Spleen (tissue), 7 donors: Measurements from ENCODE around the gene FBXW5.
A peak's percentile ranks its signal among the peaks of the same experiment; 100 is the strongest.

Experiments used
- CTCF ChIP-seq, 11 experiments: fragments of 200-600 bp in 7 of 11; fragments of 450-650 bp in 4 of 11; sonication (generic) in 4 of 11; IDR thresholded peaks in 8 of 11; conservative IDR thresholded peaks in 3 of 11; 1 replicate in 7 of 11; 2 replicates in 4 of 11; pipeline versions ENCODE4 v1.4.0 to v1.8.0; 2016 to 2021; ENCODE audit warnings: antibody characterized with exemption in 11 of 11, inconsistent platforms in 4 of 11, mild to moderate bottlenecking in 1 of 11
- POLR2A ChIP-seq, 3 donors: fragments of 450-650 bp; IDR thresholded peaks; one replicate each; pipeline ENCODE4 v1.5.1; 2017; ENCODE audit warnings: antibody characterized with exemption in 3 of 3, mild to moderate bottlenecking in 1 of 3
- POLR2AphosphoS5 ChIP-seq, 3 donors: sonication (generic); formaldehyde crosslinking; IDR thresholded peaks; one replicate each; pipeline ENCODE4 v1.5.1; 2017; ENCODE audit warnings: antibody characterized with exemption in 3 of 3
- donor health status: DM: no; HTN: no; CAD: no; lungs with moderate emphysema.
- donor health status: DM: no; HTN: no; CAD: no.
- donor health status: DM: no; HTN: no; CAD: no.

- TF ChIP-seq POLR2AphosphoS5 (IDR thresholded peaks at IDR 0.05) (peak in 1 of 3 donors; percentile 8), CTCF (IDR thresholded peaks at IDR 0.05 in 8 of 11, conservative IDR thresholded peaks at IDR 0.05 in 3 of 11) (peak in 1 of 11 experiments; percentile 4), POLR2A (IDR thresholded peaks at IDR 0.05) (no peak)
Observed at GRCh38 chr9:136926154-136926704, 18.3 kb downstream of the FBXW5 start.
